HuH-7 (cell line): ENCODE results near the gene ITFG1.

ENCODE experiments used
- DNase-seq: peaks from one replicate; pipeline ENCODE4 v3.0.0; 2011; ENCODE audit warnings: low spot score

Gene ITFG1

GRCh38 chr16:47323241-47323640 is 137.6 kb downstream of the ITFG1 start:
- DNase-seq: no peak

GRCh38 chr16:47320546-47321310 is 140.1 kb downstream of the ITFG1 start:
- no peak for DNase-seq

GRCh38 chr16:47317465-47318240 is 143.2 kb downstream of the ITFG1 start:
- no peak for DNase-seq

- no peak for DNase-seq
These were observed 144.3 kb downstream of the ITFG1 start for GRCh38 chr16:47316442-47317015.

- DNase-seq: no peak
These were observed 148.9 kb downstream of the ITFG1 start for GRCh38 chr16:47311738-47312505.

- no peak for DNase-seq
These were observed 150.1 kb downstream of the ITFG1 start for GRCh38 chr16:47310792-47311211.

GRCh38 chr16:47309581-47310312 is 151.1 kb downstream of the ITFG1 start:
- DNase-seq: no peak

GRCh38 chr16:47308601-47309000 is 152.3 kb downstream of the ITFG1 start:
- DNase-seq: no peak

GRCh38 chr16:47304563-47304962 is 156.3 kb downstream of the ITFG1 start:
- no peak for DNase-seq

- DNase-seq: no peak
These were observed 161.3 kb downstream of the ITFG1 start for GRCh38 chr16:47299587-47299986.

- DNase-seq: no peak
These were observed 175.9 kb downstream of the ITFG1 start for GRCh38 chr16:47284999-47285398.

GRCh38 chr16:47278306-47278970 is 182.4 kb downstream of the ITFG1 start:
- DNase-seq: no peak

- DNase-seq: no peak
These were observed 184.3 kb downstream of the ITFG1 start for GRCh38 chr16:47276522-47276921.

- no peak for DNase-seq
These were observed 197.9 kb downstream of the ITFG1 start for GRCh38 chr16:47262938-47263337.

- DNase-seq: no peak
These were observed 200.4 kb downstream of the ITFG1 start for GRCh38 chr16:47260503-47260902.

GRCh38 chr16:47258874-47259461 is 201.9 kb downstream of the ITFG1 start:
- DNase-seq: peak; percentile 10

GRCh38 chr16:47254756-47255155 is 206.1 kb downstream of the ITFG1 start:
- no peak for DNase-seq

- no peak for DNase-seq
These were observed 209.9 kb downstream of the ITFG1 start for GRCh38 chr16:47250983-47251382.

- DNase-seq: no peak
These were observed 213.2 kb downstream of the ITFG1 start for GRCh38 chr16:47247690-47248089.

GRCh38 chr16:47244206-47244605 is 216.7 kb downstream of the ITFG1 start:
- no peak for DNase-seq

- no peak for DNase-seq
These were observed 219.8 kb downstream of the ITFG1 start for GRCh38 chr16:47241061-47241460.
